Parathyroid adenoma (tissue), 2 donors: ENCODE data around the gene NFIX.

Experiments used
- H2AFZ ChIP-seq: fragments of 300-600 bp; sonication (generic); one replicate; pipeline ENCODE4 v1.7.0; 2017; ENCODE audit warnings: antibody characterized with exemption, mild to moderate bottlenecking
- H3K27ac ChIP-seq: fragments of 300-600 bp; sonication (generic); one replicate; pipeline ENCODE4 v1.7.0; 2017
- H3K27me3 ChIP-seq: fragments of 300-600 bp; sonication (generic); one replicate; pipeline ENCODE4 v1.7.0; 2017; ENCODE audit warnings: low read length; ENCODE audit not compliant: control insufficient read depth, insufficient read depth
- H3K36me3 ChIP-seq: fragments of 300-600 bp; sonication (generic); one replicate; pipeline ENCODE4 v1.7.0; 2017; ENCODE audit warnings: low read length; ENCODE audit not compliant: control insufficient read depth, insufficient read depth
- H3K4me1 ChIP-seq: fragments of 300-600 bp; sonication (generic); one replicate; pipeline ENCODE4 v1.7.0; 2017; ENCODE audit warnings: control low read depth
- H3K4me2 ChIP-seq: fragments of 300-600 bp; sonication (generic); one replicate; pipeline ENCODE4 v1.7.0; 2017; ENCODE audit warnings: low read length
- H3K4me3 ChIP-seq: fragments of 300-600 bp; sonication (generic); one replicate; pipeline ENCODE4 v1.7.0; 2017; ENCODE audit warnings: low read depth, low read length
- H3K79me2 ChIP-seq: fragments of 300-600 bp; sonication (generic); one replicate; pipeline ENCODE4 v1.7.0; 2017; ENCODE audit warnings: control low read depth
- H3K9ac ChIP-seq: fragments of 300-600 bp; sonication (generic); one replicate; pipeline ENCODE4 v1.7.0; 2017; ENCODE audit warnings: mild to moderate bottlenecking
- H3K9me3 ChIP-seq: fragments of 300-600 bp; sonication (generic); one replicate; pipeline ENCODE4 v1.7.0; 2017; ENCODE audit warnings: low read length; ENCODE audit not compliant: control insufficient read depth
- TF ChIP-seq, protein P1 (sequence below): fragments of 300-600 bp; sonication (generic); IDR thresholded peaks from one replicate; pipeline ENCODE4 v1.7.0; 2017; ENCODE audit warnings: antibody characterized with exemption, mild to moderate bottlenecking
- donor health status: primary hyperparathyroidism.

The NFIX gene

DNA sequence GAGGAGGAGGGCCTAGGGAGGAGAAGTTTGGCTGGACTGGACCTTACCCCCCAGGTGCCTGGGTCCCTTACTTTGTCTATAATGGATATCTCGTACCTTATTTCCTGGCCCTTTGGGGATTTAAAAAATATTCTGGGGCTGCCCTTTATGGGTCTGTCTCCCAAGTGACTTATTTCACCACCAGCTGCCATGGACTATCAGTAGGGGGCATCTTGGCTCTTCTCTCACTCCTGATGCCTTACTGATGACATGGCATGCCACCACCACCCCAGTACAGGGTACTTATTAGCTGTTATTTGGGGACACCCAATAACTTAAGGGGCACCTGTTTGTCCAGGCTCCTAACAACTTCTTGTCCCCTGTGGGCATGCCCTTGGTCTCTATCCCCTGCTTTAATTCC, 38.0 kb downstream of the NFIX start:
- Histone ChIP-seq H3K36me3 (no peaks in the 10 kb centered on the region), H3K9ac (no peak overlapping the region), H3K27ac (no peak overlapping the region)

DNA sequence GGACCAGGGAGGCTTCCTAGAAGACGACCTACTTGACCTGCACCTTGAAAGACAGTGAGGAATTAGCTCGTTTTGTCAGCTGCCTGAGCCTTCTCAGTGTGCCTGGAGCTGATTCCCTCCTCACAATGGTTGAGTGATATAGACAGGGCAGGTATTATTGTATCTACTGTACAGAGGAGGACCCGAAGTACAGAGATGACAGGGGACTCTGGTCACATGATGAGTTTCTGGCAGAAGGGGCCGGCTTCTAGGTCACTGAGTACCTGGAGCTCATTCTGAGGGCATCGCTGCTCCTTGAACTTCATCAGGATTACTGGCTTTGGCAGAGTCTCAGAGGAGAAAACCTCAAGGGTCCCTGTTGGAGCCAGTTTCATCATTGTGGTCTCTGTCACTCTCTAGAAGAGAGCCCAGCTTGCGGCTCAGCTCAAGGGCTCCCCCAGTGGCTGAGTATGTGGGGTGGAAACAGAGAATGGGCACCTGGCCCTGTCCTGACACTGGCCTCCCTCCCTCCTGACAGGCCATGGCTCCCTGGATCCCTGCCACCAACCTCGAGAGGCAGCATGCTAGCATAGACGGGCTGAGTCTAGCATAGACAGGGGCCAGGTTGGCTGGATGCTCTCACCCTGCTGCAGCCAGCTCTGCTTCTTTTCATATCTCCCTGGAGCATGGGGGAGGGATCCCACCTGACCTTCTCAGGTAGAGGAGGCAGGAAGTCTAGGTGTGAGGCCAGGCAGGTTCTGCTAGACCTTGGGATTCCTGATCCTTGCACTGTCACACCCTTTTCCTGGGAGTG, 38.7 kb downstream of the NFIX start:
- no peak overlapping the region for H3K27ac ChIP-seq

More for the DNA sequence above, 38.0 kb downstream of the NFIX start:
- Histone ChIP-seq H3K27me3 (no peaks in the 10 kb centered on the region), H3K4me1 (peaks cover 15% of the 10 kb centered on the region), H3K4me3 (no peak overlapping the region), H3K79me2 (peaks cover 5% of the 10 kb centered on the region), H2AFZ (no peak overlapping the region), H3K9me3 (no peaks in the 10 kb centered on the region), H3K4me2 (no peak overlapping the region)
- TF ChIP-seq, protein P1, sequence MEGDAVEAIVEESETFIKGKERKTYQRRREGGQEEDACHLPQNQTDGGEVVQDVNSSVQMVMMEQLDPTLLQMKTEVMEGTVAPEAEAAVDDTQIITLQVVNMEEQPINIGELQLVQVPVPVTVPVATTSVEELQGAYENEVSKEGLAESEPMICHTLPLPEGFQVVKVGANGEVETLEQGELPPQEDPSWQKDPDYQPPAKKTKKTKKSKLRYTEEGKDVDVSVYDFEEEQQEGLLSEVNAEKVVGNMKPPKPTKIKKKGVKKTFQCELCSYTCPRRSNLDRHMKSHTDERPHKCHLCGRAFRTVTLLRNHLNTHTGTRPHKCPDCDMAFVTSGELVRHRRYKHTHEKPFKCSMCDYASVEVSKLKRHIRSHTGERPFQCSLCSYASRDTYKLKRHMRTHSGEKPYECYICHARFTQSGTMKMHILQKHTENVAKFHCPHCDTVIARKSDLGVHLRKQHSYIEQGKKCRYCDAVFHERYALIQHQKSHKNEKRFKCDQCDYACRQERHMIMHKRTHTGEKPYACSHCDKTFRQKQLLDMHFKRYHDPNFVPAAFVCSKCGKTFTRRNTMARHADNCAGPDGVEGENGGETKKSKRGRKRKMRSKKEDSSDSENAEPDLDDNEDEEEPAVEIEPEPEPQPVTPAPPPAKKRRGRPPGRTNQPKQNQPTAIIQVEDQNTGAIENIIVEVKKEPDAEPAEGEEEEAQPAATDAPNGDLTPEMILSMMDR: no peak

DNA sequence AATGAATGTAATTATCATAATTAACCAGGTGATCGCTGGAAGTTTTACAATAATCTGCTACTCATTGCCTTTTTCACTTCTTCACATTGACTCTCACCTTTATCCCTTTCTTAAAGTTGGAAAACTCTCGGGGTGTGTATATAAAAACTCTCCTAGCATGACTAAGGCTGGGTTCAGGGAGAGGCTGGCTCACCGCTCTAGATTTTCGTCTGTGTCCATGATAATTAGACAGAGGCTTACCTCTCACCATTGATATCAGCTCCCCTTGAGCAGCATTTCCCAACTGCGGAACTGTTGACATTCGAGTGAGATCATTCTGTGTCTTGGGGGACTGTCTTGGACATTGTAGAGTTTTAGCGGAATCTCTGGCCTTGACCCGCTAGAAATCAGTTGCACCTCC, 39.4 kb downstream of the NFIX start:
- Histone ChIP-seq H3K79me2 (peaks cover 5% of the 10 kb centered on the region), H3K27ac (no peak overlapping the region), H3K9me3 (no peaks in the 10 kb centered on the region), H2AFZ (no peak overlapping the region), H3K4me1 (peaks cover 15% of the 10 kb centered on the region), H3K27me3 (no peaks in the 10 kb centered on the region), H3K9ac (no peak overlapping the region), H3K36me3 (no peaks in the 10 kb centered on the region), H3K4me2 (no peak overlapping the region), H3K4me3 (no peak overlapping the region)
- TF ChIP-seq, protein P1: no peak

More for the DNA sequence above, 38.7 kb downstream of the NFIX start:
- H3K79me2 ChIP-seq: peaks cover 5% of the 10 kb centered on the region
- no peak overlapping the region for H2AFZ ChIP-seq
- H3K4me3 ChIP-seq: no peak overlapping the region
- no peaks in the 10 kb centered on the region for H3K27me3 ChIP-seq
- no peaks in the 10 kb centered on the region for H3K36me3 ChIP-seq
- H3K4me1 ChIP-seq: peaks cover 15% of the 10 kb centered on the region
- H3K9ac ChIP-seq: no peak overlapping the region
- TF ChIP-seq, protein P1: peak; percentile 63
- H3K4me2 ChIP-seq: no peak overlapping the region
- H3K9me3 ChIP-seq: no peaks in the 10 kb centered on the region

DNA sequence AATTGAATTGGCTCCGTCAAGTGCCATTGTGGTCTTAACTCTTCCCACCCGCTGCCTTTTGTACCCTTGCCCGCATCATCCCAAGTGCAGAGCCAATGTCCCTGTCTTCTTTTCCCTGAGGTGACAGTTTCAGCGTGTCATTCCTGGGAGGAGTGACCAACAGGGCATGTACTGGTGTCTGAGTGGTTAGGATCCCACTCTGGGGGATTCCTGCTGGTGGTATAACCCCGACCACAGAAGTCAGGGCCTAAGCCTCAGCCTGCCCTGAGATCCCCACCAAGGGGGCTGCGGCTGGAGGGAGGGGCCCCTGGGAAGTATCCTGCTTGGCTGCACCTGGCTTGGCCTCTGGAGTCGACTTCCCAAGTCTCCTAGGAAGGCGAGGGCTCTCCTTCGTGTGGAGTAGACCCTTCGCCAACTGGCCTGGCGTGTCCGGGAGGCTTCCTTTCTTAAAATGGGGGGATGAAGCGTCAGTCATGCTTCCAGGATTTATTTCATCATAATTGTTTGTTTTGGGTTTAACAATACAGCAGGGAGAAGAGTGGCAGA, 40.6 kb downstream of the NFIX start:
- H3K4me3 ChIP-seq: no peak overlapping the region
- TF ChIP-seq, protein P1: no peak
- H2AFZ ChIP-seq: no peak overlapping the region
- no peak overlapping the region for H3K27ac ChIP-seq
- no peak overlapping the region for H3K9ac ChIP-seq
- peaks cover 5% of the 10 kb centered on the region for H3K79me2 ChIP-seq
- H3K27me3 ChIP-seq: no peaks in the 10 kb centered on the region
- H3K36me3 ChIP-seq: no peaks in the 10 kb centered on the region
- H3K9me3 ChIP-seq: no peaks in the 10 kb centered on the region
- H3K4me1 ChIP-seq: peaks cover 15% of the 10 kb centered on the region
- no peak overlapping the region for H3K4me2 ChIP-seq
